Measurements from ENCODE around the gene SMPDL3A. TPM values are rescaled to one million over a fixed set of nuclear protein-coding genes. Genes with fewer than 3 reads are reported as not detected.

The SMPDL3A gene
- total and polyA plus RNA-seq, 9 donors = 3.5 to 14.1 (median 7.9) TPM

DNA sequence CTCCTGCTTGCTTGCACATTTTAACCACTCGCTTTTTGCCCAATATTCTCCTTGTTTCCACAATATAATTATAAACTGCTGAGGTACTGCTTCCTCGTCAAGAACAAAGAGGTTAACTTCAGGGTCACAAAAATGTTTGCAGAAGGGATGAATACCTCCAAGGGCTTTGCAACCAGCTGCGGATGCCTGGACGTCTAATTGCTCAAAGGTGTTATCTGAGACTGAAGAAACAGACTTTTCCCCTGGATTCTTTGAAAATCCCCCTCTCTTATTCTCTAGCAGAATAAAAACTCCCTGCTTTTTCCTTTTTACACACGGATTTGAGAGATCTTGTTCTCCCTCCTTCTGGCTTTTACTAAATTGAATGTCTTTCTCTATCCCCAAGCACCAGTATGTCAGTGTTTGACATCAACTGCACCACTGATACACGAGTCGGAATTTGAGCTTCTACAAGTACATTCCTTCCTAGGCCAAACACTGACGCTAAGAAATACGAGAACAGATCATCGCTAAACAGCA lies 336 bp upstream of the SMPDL3A start:
- Histone ChIP-seq H3K4me1 (ENCODE audit: insufficient read depth) (peaks cover 2% of the 10 kb centered on the region), H3K9me3 (no peaks in the 10 kb centered on the region), H3K27ac (peak overlapping the region; percentile 95 to 97), H3K27me3 (no peaks in the 10 kb centered on the region), H3K36me3 (no peaks in the 10 kb centered on the region), H3K4me3 (peak overlapping the region; percentile 73)
- intact Hi-C loops (cut with DNase I) = no loop called here
- 5 to 9% (median 8%) methylated on average over 10 of the region's 10 CpGs for WGBS, 3 donors
- TF ChIP-seq EP300 (IDR thresholded peaks at IDR 0.05) (no peak), POLR2A (IDR thresholded peaks at IDR 0.05) (no peak)
- TF ChIP-seq, protein P1, sequence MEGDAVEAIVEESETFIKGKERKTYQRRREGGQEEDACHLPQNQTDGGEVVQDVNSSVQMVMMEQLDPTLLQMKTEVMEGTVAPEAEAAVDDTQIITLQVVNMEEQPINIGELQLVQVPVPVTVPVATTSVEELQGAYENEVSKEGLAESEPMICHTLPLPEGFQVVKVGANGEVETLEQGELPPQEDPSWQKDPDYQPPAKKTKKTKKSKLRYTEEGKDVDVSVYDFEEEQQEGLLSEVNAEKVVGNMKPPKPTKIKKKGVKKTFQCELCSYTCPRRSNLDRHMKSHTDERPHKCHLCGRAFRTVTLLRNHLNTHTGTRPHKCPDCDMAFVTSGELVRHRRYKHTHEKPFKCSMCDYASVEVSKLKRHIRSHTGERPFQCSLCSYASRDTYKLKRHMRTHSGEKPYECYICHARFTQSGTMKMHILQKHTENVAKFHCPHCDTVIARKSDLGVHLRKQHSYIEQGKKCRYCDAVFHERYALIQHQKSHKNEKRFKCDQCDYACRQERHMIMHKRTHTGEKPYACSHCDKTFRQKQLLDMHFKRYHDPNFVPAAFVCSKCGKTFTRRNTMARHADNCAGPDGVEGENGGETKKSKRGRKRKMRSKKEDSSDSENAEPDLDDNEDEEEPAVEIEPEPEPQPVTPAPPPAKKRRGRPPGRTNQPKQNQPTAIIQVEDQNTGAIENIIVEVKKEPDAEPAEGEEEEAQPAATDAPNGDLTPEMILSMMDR (IDR thresholded peaks at IDR 0.05) = no peak
- DNase-seq = no peak

DNA sequence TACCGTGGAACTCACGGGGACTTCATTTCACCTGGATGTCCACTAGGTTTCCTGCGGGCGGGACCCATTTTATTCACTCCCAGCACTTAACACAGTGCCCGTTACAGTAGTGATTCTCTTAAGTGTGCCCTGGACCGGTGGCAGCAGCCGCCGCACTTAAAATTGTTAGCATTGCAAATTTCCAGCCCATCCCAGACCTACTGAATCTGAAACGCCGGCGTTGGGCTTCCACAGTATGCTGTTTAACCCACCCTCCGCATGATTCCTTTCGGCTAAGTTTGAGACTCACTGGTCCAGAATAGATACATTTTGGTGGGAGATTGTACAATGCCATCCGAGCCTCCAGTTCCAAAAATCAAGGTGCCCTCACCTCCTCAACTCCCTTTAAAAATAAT lies 967 bp downstream of the SMPDL3A start:
- peak in 1 of 5 donors; percentile 31 for DNase-seq
- intact Hi-C loops (cut with DNase I) = no loop called here
- Histone ChIP-seq H3K27me3 (no peaks in the 10 kb centered on the region), H3K36me3 (no peaks in the 10 kb centered on the region), H3K9me3 (no peaks in the 10 kb centered on the region), H3K27ac (peak overlapping the region; percentile 95 to 97), H3K4me3 (peak overlapping the region; percentile 73), H3K4me1 (ENCODE audit: insufficient read depth) (peaks cover 2% of the 10 kb centered on the region)
- TF ChIP-seq EP300 (IDR thresholded peaks at IDR 0.05) (no peak), POLR2A (IDR thresholded peaks at IDR 0.05) (no peak)
- TF ChIP-seq, protein P1 (IDR thresholded peaks at IDR 0.05) = no peak
- WGBS, 3 donors = 1 to 2% (median 1%) methylated on average over 14 of the region's 14 CpGs

DNA sequence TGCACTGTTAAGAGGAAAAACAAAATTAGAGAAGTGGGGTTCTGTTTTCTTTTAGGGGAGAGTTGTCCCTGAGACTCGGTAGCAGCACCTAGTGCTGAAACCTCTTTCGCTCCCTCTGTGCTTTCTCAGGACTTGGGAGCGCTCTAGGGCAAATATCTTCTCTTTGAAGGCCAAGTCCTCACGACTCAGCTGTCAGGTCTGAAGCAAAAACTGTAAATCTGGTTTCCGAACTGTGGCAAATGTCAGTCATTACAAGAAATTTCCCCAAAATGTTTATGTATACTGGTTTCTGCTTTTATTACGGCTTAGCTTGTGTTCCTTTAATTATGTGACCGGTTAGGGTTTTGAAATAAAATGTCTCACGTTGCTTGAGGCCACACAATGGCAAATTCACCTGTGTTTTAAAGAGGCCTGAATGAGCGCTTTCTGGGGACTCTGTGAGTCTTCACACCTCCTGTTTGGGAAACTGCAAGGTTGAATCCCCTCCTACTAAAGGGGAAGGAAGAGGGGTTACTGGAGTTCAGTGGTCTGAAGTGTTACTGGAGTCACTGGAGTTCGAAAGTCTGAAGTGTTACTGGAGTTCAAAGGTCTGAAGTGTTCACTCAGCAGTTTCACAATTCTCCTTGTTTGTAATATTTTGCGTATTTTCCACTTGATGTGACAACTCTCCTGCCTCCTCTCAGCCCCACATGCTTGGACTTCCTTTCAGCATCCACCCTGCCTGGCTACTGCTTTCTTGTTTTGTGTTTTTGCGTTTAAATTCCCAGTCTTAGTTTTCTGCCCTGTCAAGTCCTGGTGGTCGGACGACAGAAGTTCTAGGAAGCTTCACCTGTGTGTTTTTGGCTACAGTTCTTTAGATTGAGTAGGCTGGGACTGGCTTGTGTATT lies 1.6 kb downstream of the SMPDL3A start:
- TF ChIP-seq POLR2A (IDR thresholded peaks at IDR 0.05) (no peak), EP300 (IDR thresholded peaks at IDR 0.05) (no peak)
- TF ChIP-seq, protein P1 (IDR thresholded peaks at IDR 0.05) = no peak
- intact Hi-C loops (cut with DNase I) = no loop called here
- Histone ChIP-seq H3K36me3 (no peaks in the 10 kb centered on the region), H3K4me1 (ENCODE audit: insufficient read depth) (peaks cover 2% of the 10 kb centered on the region), H3K27ac (peak overlapping the region; percentile 95 to 97), H3K9me3 (no peaks in the 10 kb centered on the region), H3K27me3 (no peaks in the 10 kb centered on the region), H3K4me3 (peak overlapping the region; percentile 73)
- no peak for DNase-seq
- WGBS, 3 donors = 47 to 52% (median 48%) methylated on average over 14 of the region's 14 CpGs

DNA sequence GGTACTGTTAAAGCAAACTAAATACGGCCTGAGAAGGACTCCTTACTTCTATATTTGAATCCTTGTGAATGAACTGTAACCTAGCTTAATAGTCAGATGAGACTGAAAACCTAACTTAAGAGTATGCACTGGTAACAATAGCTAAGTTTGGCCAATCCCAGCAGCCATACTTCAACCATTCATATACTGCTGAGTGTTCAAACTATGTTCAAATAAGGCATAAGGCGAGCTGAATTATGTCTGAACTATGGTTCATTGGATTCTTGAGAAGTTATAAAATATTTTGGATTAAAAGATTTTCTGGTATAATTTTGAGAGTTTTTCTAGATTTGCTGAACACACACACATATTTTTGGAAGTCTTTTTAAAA lies 2.2 kb downstream of the SMPDL3A start:
- TF ChIP-seq POLR2A (IDR thresholded peaks at IDR 0.05) = no peak
- no peak for TF ChIP-seq EP300 (IDR thresholded peaks at IDR 0.05)
- TF ChIP-seq, protein P1 (IDR thresholded peaks at IDR 0.05) = no peak
- Histone ChIP-seq H3K27me3 (no peaks in the 10 kb centered on the region), H3K4me3 (no peak overlapping the region), H3K9me3 (no peaks in the 10 kb centered on the region), H3K36me3 (no peaks in the 10 kb centered on the region), H3K27ac (no peak overlapping the region), H3K4me1 (ENCODE audit: insufficient read depth) (peaks cover 2% of the 10 kb centered on the region)
- 90 to 94% (median 94%) methylated on average over 2 of the region's 2 CpGs for WGBS, 3 donors
- no peak for DNase-seq
- intact Hi-C loops (cut with DNase I) = no loop called here

Measured in ovary (tissue), 9 donors.